ENCODE data around the gene NUP37. TPM values are rescaled to one million over a fixed set of nuclear protein-coding genes. Genes with fewer than 3 reads are reported as not detected.

Gene NUP37
- total and polyA plus RNA-seq, 2 of the 8 experiments (the other 6 are each of a cell fraction or from before 2014, with no cell fraction given): 53.5 to 71.0 TPM

DNA sequence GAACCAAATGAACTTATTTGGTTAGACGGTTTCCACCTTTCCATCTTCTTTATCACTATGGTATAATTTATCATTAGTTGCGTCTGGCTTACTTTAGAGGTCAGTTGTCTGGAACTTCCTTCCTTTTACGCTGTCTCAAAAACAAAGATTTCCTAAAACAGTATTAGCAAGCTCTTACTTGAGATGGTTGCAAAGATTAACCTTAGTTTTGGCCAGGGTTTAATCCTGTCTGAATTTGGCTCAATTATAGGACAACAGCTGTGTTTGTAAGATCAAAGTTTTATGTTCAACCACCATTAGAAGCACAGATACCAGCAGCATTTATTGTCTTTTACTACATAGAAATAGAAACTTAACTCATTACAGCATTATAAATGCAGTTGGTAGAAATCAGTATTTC is 50.2 kb downstream of the NUP37 start:
- Histone ChIP-seq H3K14ac (ENCODE audit: insufficient read length) (no peak overlapping the region), H2BK5ac (ENCODE audit: low read depth, low read length) (no peak overlapping the region), H2BK120ac (replicated peaks; ENCODE audit: low read depth, low read length) (no peak overlapping the region), H3K36me3 (ENCODE audit: control insufficient read depth in 2 of 4, insufficient read depth in 4 of 4, low read length in 3 of 4) (peaks cover 0 to 4% (median 0%) of the 10 kb centered on the region in 4 experiments; a peak in 3 of 8 replicates), H3K79me2 (ENCODE audit: control insufficient read depth in 1 of 2, insufficient read depth in 2 of 2, low read length in 2 of 2) (no peaks in the 10 kb centered on the region), H2BK20ac (ENCODE audit: low read length) (no peak overlapping the region), H4K5ac (ENCODE audit: insufficient read length, low read depth, low read length) (no peak overlapping the region), H2AFZ (ENCODE audit: low read length) (no peak overlapping the region), H3K18ac (ENCODE audit: extremely low read depth, low read length) (no peak overlapping the region), H3K4me1 (replicated peaks in 1 of 4; ENCODE audit: control insufficient read depth in 3 of 4, insufficient read depth in 4 of 4, low read length in 3 of 4) (no peaks in the 10 kb centered on the region), H3K56ac (replicated peaks; ENCODE audit: insufficient read length, low read depth, low read length) (no peak overlapping the region), H3K27me3 (replicated peaks in 1 of 4; ENCODE audit: control insufficient read depth in 3 of 4, extremely low read depth in 1 of 4, insufficient read depth in 3 of 4, low read length in 3 of 4) (no peaks in the 10 kb centered on the region), H3K9ac (replicated peaks in 1 of 4; ENCODE audit: extremely low read depth in 1 of 4, low read depth in 3 of 4, low read length in 3 of 4) (no peak overlapping the region), H4K91ac (replicated peaks; ENCODE audit: insufficient read length, low read length) (no peak overlapping the region), H3K4me2 (ENCODE audit: insufficient read depth in 1 of 2, low read depth in 2 of 2, low read length in 2 of 2) (no peak overlapping the region), H3K27ac (ENCODE audit: low read depth, low read length) (no peak overlapping the region), H2BK12ac (ENCODE audit: low read depth, low read length) (no peak overlapping the region), H4K20me1 (replicated peaks in 1 of 2; ENCODE audit: control insufficient read depth in 1 of 2, insufficient read depth in 2 of 2, low read length in 2 of 2) (no peaks in the 10 kb centered on the region), H3K79me1 (ENCODE audit: low read depth, low read length) (no peaks in the 10 kb centered on the region), H3K4ac (replicated peaks; ENCODE audit: insufficient read length, low read depth, low read length) (no peak overlapping the region), H3K23ac (ENCODE audit: insufficient read length) (no peak overlapping the region), H4K8ac (ENCODE audit: extremely low read depth, insufficient read depth, low read length) (no peak overlapping the region), H3K23me2 (ENCODE audit: low read depth, low read length) (no peaks in the 10 kb centered on the region; the same call in 1 of the 2 replicates), H3K4me3 (ENCODE audit: extremely low read depth in 1 of 4, insufficient read depth in 2 of 4, low read depth in 3 of 4, low read length in 4 of 4) (no peak overlapping the region), H2BK15ac (ENCODE audit: low read length) (no peak overlapping the region), H3K9me3 (ENCODE audit: insufficient read depth in 2 of 2, low read depth in 1 of 2, low read length in 1 of 2) (no peaks in the 10 kb centered on the region), H2AK5ac (ENCODE audit: low read depth, low read length) (no peak overlapping the region)
- WGBS, 2 experiments (ENCODE audit: extremely low coverage in 1 of 2, insufficient coverage in 1 of 2, insufficient read length in 1 of 2, insufficient replicate concordance in 2 of 2, low coverage in 1 of 2, low lambda C conversion rate in 2 of 2, missing lambda C conversion rate in 1 of 2): 91% methylated on average over 3 of the region's 3 CpGs; no CpG with 5 or more reads in 1 of the 2 experiments
- FAIRE-seq (no peak), DNase-seq (ENCODE audit: low read depth in 1 of 2, low spot score in 2 of 2) (no peak)
- CTCF ChIA-PET (ENCODE audit: partially characterized antibody): interaction anchor here (0.6 kb wide), 1 partner anchor 41 kb away, joined by 4 read pairs; no protein-coding TSS in a partner anchor
- POLR2A ChIA-PET (ENCODE audit: partially characterized antibody): interaction anchor here (0.5 to 0.6 kb wide), 2 partner anchors 9 to 467 kb away, joined by 3 read pairs; no protein-coding TSS in a partner anchor
- TF ChIP-seq ATF3 (IDR thresholded peaks at IDR 0.05; ENCODE audit: insufficient read depth, low read depth, low read length) (no peak), KDM5A (IDR thresholded peaks at IDR 0.05; ENCODE audit: low read length) (no peak), FOSL1 (IDR thresholded peaks at IDR 0.05; ENCODE audit: insufficient read depth, low read depth, low read length) (no peak), JUND (IDR thresholded peaks at IDR 0.05; ENCODE audit: low read length) (no peak), KDM4A (IDR thresholded peaks at IDR 0.05; ENCODE audit: low read depth, low read length, severe bottlenecking) (no peak), SIN3A (conservative IDR thresholded peaks at IDR 0.05 in 1 of 2, IDR thresholded peaks at IDR 0.05 in 1 of 2; ENCODE audit: low read depth in 1 of 2, low read length in 2 of 2) (no peak), ZNF274 (IDR thresholded peaks at IDR 0.05; ENCODE audit: borderline replicate concordance, extremely low read depth, low read length) (no peak), TAF1 (IDR thresholded peaks at IDR 0.05; ENCODE audit: low read depth, low read length) (no peak), BACH1 (IDR thresholded peaks at IDR 0.05; ENCODE audit: low read length) (no peak), ATF2 (IDR thresholded peaks at IDR 0.05; ENCODE audit: low read length) (no peak), TEAD4 (IDR thresholded peaks at IDR 0.05; ENCODE audit: low read depth, low read length) (no peak), CBX5 (IDR thresholded peaks at IDR 0.05; ENCODE audit: low read depth, low read length) (no peak)
